CD4-positive, alpha-beta T cell (primary cell): ENCODE measurements around the gene MREG. TPM values are rescaled to one million over a fixed set of nuclear protein-coding genes. Genes with fewer than 3 reads are reported as not detected.

Experiments used
- ATAC-seq: fragments of 200-7000 bp; cut with Tn5 transposase; one replicate; pipeline ENCODE4 v1.10.0; 2022; ENCODE audit warnings: mild to moderate bottlenecking; ENCODE audit not compliant: poor library complexity
- CTCF ChIA-PET: fragments of 350-600 bp; sonication (Branson Sonifier 250); formaldehyde crosslinking; loops from one replicate; lab custom pipeline; 2021; ENCODE audit warnings: antibody characterized with exemption, inconsistent platforms; lab: Charles Lee
- POLR2A ChIA-PET: fragments of 350-600 bp; sonication (Branson Sonifier 250); formaldehyde crosslinking; loops from one replicate; lab custom pipeline; 2021; ENCODE audit warnings: antibody characterized with exemption, inconsistent platforms; lab: Charles Lee
- DNase-seq, 14 experiments: peaks; one replicate each; pipeline ENCODE4 v3.0.0-alpha.2; 2013 to 2020; ENCODE audit warnings: mixed read lengths in 2 of 14
- H3K27ac ChIP-seq, 2 donors: one replicate each; pipeline versions ENCODE4 v1.5.1 to v1.7.0; 2013; ENCODE audit warnings: low read length in 2 of 2, low read depth in 1 of 2, mild to moderate bottlenecking in 1 of 2
- H3K27me3 ChIP-seq, 2 experiments: 1 replicate in 1 of 2; 2 replicates in 1 of 2; pipeline versions ENCODE4 v1.6.1 to v1.7.0; 2013; ENCODE audit warnings: low read length in 2 of 2, control low read depth in 1 of 2, mild to moderate bottlenecking in 1 of 2, moderate library complexity in 1 of 2; ENCODE audit not compliant: insufficient read depth in 2 of 2, control insufficient read depth in 1 of 2
- H3K36me3 ChIP-seq: one replicate; pipeline ENCODE4 v1.6.1; 2013; ENCODE audit warnings: low read length, control low read depth; ENCODE audit not compliant: insufficient read depth
- H3K4me1 ChIP-seq: one replicate; pipeline ENCODE4 v1.6.1; 2013; ENCODE audit warnings: low read length, control low read depth; ENCODE audit not compliant: insufficient read depth
- H3K4me3 ChIP-seq: one replicate; pipeline ENCODE4 v1.5.1; 2013; ENCODE audit warnings: mild to moderate bottlenecking, low read length, moderate library complexity
- H3K9me3 ChIP-seq, 2 experiments: 1 replicate in 1 of 2; 2 replicates in 1 of 2; pipeline versions ENCODE4 v1.6.1 to v1.7.0; 2013; ENCODE audit warnings: low read length in 2 of 2, mild to moderate bottlenecking in 2 of 2, control low read depth in 1 of 2, moderate library complexity in 1 of 2; ENCODE audit not compliant: control insufficient read depth in 1 of 2, insufficient read depth in 1 of 2
- H3K27ac Mint-ChIP-seq: one replicate; pipeline ENCODE4 v1.8.0; 2020; ENCODE audit warnings: mixed read lengths
- H3K27me3 Mint-ChIP-seq: one replicate; pipeline ENCODE4 v1.8.0; 2021; ENCODE audit warnings: mixed read lengths
- H3K36me3 Mint-ChIP-seq: one replicate; pipeline ENCODE4 v1.8.0; 2021; ENCODE audit warnings: low read depth, mixed read lengths
- H3K4me1 Mint-ChIP-seq: one replicate; pipeline ENCODE4 v1.8.0; 2021; ENCODE audit warnings: low read depth, mixed read lengths
- H3K4me3 Mint-ChIP-seq: one replicate; pipeline ENCODE4 v1.8.0; 2020; ENCODE audit warnings: mild to moderate bottlenecking, mixed read lengths
- H3K9me3 Mint-ChIP-seq: one replicate; pipeline ENCODE4 v1.8.0; 2020; ENCODE audit warnings: mixed read lengths
- intact Hi-C, 2 experiments: fragments of 100-400 bp; cut with DNase I in 1 of 2; cut with micrococcal nuclease in 1 of 2; formaldehyde crosslinking; loops; one replicate each; pipeline versions ENCODE4 v1.15.1 to v1.9.0; 2023 to 2025; cut with DNase I, micrococcal nuclease
- total RNA-seq, 174 experiments: library from RNA in 2 of 174; stranded (reverse) in 2 of 174; gene quantifications; one replicate each; pipeline ENCODE4 v1.2.3 and lab custom pipeline; 2021 to 2026
- TF ChIP-seq, protein P1 (sequence below): fragments of 200-600 bp; IDR thresholded peaks from one replicate; pipeline ENCODE4 v1.8.0; 2022; ENCODE audit warnings: antibody characterized with exemption, mild to moderate bottlenecking

Gene MREG
- total RNA-seq, 2 experiments from 2014 or later, result 1.8 to 2.8 TPM

DNA sequence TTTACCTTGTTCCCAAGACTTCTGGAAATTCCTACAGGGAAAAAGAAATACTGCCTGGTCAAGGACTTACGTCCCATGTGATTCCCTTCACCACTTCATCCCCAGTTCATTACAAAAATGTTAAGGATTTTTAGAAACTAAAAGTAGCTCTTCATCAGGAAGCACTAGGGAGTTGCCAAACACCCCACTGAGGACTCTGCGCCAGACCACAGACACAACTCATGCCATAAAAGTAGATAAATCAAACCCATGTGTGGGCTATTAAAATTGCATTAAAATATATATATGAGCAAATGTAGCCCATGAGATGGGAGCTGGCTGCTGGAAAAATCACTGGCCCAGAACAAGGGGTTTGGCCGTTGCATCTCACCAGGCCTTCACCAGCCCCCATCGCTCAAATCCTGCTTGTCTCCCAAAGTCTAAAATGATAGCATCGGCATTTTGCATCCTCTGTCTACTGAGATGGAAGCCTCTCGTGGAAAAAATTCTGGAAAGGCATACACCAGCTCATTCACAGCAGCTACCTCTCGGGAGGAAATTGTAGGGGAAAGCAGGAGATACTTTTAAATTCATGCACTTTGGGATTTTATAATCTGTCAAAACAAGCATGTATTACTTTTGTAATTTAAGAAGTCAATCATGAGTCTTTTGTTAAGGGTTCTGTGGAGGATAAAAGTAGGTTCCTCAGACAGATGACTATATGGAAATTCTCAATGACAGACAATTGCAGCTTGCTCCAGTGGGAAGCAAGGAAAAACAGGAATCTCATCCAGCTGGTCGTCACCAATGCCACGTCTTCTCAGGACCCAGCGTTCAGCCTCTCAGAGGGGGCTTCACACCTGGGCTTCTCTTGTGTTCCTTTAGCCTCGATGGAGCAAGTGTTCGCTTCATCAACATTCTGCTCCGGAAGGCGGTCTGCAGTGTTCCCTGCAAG lies 113.9 kb downstream of the MREG start:
- H3K4me1 Mint-ChIP-seq, result peaks cover 5% of the 10 kb centered on the region
- CTCF ChIA-PET, result no interaction called here
- no peaks in the 10 kb centered on the region for H3K4me1 ChIP-seq
- ATAC-seq (no peak), DNase-seq (no peak)
- POLR2A ChIA-PET, result no interaction called here
- H3K9me3 Mint-ChIP-seq, result no peaks in the 10 kb centered on the region
- no peaks in the 10 kb centered on the region for H3K9me3 ChIP-seq
- peaks cover 10% of the 10 kb centered on the region for H3K27me3 Mint-ChIP-seq
- no peak overlapping the region for H3K4me3 Mint-ChIP-seq
- no peak overlapping the region for H3K4me3 ChIP-seq
- no peaks in the 10 kb centered on the region for H3K36me3 ChIP-seq
- H3K27me3 ChIP-seq, result peaks cover 0 to under 1% of the 10 kb centered on the region in 2 experiments
- H3K27ac Mint-ChIP-seq, result no peak overlapping the region
- intact Hi-C loops, result no loop called here
- TF ChIP-seq, protein P1, sequence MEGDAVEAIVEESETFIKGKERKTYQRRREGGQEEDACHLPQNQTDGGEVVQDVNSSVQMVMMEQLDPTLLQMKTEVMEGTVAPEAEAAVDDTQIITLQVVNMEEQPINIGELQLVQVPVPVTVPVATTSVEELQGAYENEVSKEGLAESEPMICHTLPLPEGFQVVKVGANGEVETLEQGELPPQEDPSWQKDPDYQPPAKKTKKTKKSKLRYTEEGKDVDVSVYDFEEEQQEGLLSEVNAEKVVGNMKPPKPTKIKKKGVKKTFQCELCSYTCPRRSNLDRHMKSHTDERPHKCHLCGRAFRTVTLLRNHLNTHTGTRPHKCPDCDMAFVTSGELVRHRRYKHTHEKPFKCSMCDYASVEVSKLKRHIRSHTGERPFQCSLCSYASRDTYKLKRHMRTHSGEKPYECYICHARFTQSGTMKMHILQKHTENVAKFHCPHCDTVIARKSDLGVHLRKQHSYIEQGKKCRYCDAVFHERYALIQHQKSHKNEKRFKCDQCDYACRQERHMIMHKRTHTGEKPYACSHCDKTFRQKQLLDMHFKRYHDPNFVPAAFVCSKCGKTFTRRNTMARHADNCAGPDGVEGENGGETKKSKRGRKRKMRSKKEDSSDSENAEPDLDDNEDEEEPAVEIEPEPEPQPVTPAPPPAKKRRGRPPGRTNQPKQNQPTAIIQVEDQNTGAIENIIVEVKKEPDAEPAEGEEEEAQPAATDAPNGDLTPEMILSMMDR, result no peak
- no peak overlapping the region for H3K27ac ChIP-seq
- H3K36me3 Mint-ChIP-seq, result no peaks in the 10 kb centered on the region

DNA sequence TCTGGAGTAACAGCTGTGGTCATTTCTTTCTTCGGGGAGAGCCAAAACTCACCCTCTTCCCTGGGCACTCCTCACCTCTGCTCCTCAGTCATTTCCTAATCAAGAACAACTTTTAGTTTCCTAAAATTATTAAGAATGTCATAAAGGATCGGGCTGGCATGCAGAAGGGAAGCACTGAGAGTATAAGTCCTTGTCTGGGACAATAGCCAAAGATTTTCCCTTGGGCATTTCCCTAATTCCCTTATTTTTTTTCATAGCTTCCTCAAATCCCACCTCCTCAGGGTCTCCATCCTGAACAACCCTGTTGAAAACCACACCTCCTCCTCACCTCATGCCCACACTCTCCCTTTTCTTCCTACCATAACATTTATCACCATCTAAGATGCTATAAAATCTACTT lies 115.0 kb downstream of the MREG start:
- H3K9me3 Mint-ChIP-seq, result no peaks in the 10 kb centered on the region
- CTCF ChIA-PET, result no interaction called here
- peaks cover 5% of the 10 kb centered on the region for H3K4me1 Mint-ChIP-seq
- POLR2A ChIA-PET, result no interaction called here
- TF ChIP-seq, protein P1, result no peak
- peaks cover 10% of the 10 kb centered on the region for H3K27me3 Mint-ChIP-seq
- H3K36me3 Mint-ChIP-seq, result no peaks in the 10 kb centered on the region
- Histone ChIP-seq H3K27me3 (no peaks in the 10 kb centered on the region), H3K4me1 (no peaks in the 10 kb centered on the region), H3K27ac (no peak overlapping the region), H3K9me3 (no peaks in the 10 kb centered on the region), H3K36me3 (no peaks in the 10 kb centered on the region), H3K4me3 (no peak overlapping the region)
- DNase-seq (no peak), ATAC-seq (no peak)
- H3K27ac Mint-ChIP-seq, result no peak overlapping the region
- intact Hi-C loops, result no loop called here
- no peak overlapping the region for H3K4me3 Mint-ChIP-seq

DNA sequence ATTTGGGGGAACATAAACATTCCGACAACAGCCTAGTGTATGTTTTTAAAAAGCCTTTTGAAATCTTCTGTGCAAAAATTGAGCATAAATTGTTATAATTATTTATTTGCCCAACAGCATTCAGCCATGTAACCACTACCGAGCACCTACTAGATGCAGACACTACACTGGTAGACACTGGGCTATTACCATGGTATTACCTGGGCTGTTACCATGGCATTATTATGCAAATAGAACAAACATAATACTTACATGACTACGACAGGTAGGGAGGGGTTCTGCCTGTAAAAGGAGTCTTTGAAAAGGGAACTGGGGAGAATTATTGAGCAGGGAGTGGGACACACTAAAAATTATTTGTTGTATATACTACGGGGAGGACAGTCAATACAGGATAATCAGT lies 116.4 kb downstream of the MREG start:
- no peak overlapping the region for H3K4me3 ChIP-seq
- H3K36me3 ChIP-seq, result no peaks in the 10 kb centered on the region
- H3K27ac ChIP-seq, result no peak overlapping the region
- TF ChIP-seq, protein P1, result no peak
- ATAC-seq, result no peak
- Mint-ChIP-seq H3K4me3 (no peak overlapping the region), H3K36me3 (no peaks in the 10 kb centered on the region), H3K27ac (no peak overlapping the region), H3K9me3 (no peaks in the 10 kb centered on the region), H3K4me1 (peaks cover 5% of the 10 kb centered on the region), H3K27me3 (peaks cover 7% of the 10 kb centered on the region)
- ChIA-PET CTCF (no interaction called here), POLR2A (no interaction called here)
- H3K27me3 ChIP-seq, result no peaks in the 10 kb centered on the region
- no peak for DNase-seq
- intact Hi-C loops, result no loop called here
- no peaks in the 10 kb centered on the region for H3K4me1 ChIP-seq
- H3K9me3 ChIP-seq, result no peaks in the 10 kb centered on the region
